ENCODE data around the gene TAS2R5. TPM values are rescaled to one million over a fixed set of nuclear protein-coding genes. Genes with fewer than 3 reads are reported as not detected.
A peak's percentile ranks its signal among the peaks of the same experiment; 100 is the strongest.
"Not testable (repeated sequence)": the region's sequence is repeated elsewhere in the genome, so short reads cannot be mapped to it uniquely, and the experiment has no call there.

Gene TAS2R5
- 1 to 10 TPM in 1 of 4 donors, under 1 TPM in 1, not detected in 2; 0.40 to 4.9 TPM for polyA plus RNA-seq
- long read RNA-seq, donor 1, partial matches to known transcripts, result 0 of 3 reads
- long read RNA-seq, donor 1, other reads (novel, unspliced or antisense), result 0 of 3 reads
- long read RNA-seq, donor 2, partial matches to known transcripts, result 0 of 1 reads
- long read RNA-seq, donor 2, other reads (novel, unspliced or antisense), result 0 of 1 reads
- long read RNA-seq, donor 3, partial matches to known transcripts, result 0 of 4 reads
- long read RNA-seq, donor 3, other reads (novel, unspliced or antisense), result 0 of 4 reads
- long read RNA-seq, donor 4, result 0 reads
- long read RNA-seq, donor 5, result 0 reads
- long read RNA-seq, donor 6, result 0 reads
- long read RNA-seq, donor 7, partial matches to known transcripts, result 0 of 1 reads
- long read RNA-seq, donor 7, other reads (novel, unspliced or antisense), result 0 of 1 reads
- long read RNA-seq, donor 8, partial matches to known transcripts, result 0 of 1 reads
- long read RNA-seq, donor 8, other reads (novel, unspliced or antisense), result 0 of 1 reads
- long read RNA-seq, donor 9, partial matches to known transcripts, result 0 of 1 reads
- long read RNA-seq, donor 9, other reads (novel, unspliced or antisense), result 0 of 1 reads
- long read RNA-seq, donor 10, partial matches to known transcripts, result 0 of 3 reads
- long read RNA-seq, donor 10, other reads (novel, unspliced or antisense), result 0 of 3 reads

- FAIRE-seq (no peak), DNase-seq (no peak)
- H3K9me3 ChIP-seq (ENCODE audit: control insufficient read depth in 2 of 2, insufficient read depth in 1 of 2, low read depth in 1 of 2, low read length in 1 of 2), result no peaks in the 10 kb centered on the region
- peaks cover 3 to 14% (median 5%) of the 10 kb centered on the region in 3 donors for H3K36me3 ChIP-seq (ENCODE audit: control insufficient read depth in 3 of 3, insufficient read depth in 2 of 3, low read depth in 1 of 3, low read length in 3 of 3)
- 82 to 97% (median 88%) methylated on average over 5 of the region's 5 CpGs for WGBS, 3 donors
- no peaks in the 10 kb centered on the region for H3K4me1 ChIP-seq (ENCODE audit: control insufficient read depth in 3 of 3, insufficient read depth in 2 of 3, low read depth in 1 of 3, low read length in 2 of 3)
- no peaks in the 10 kb centered on the region for H3K27me3 ChIP-seq (ENCODE audit: control insufficient read depth in 3 of 3, insufficient read depth in 3 of 3, low read length in 3 of 3)
- no peak within 1 kb of the TSS for H3K4me3 ChIP-seq (ENCODE audit: low read depth in 1 of 3, low read length in 3 of 3)
- no peak within 1 kb of the TSS for H3K27ac ChIP-seq (ENCODE audit: low read depth in 1 of 3, low read length in 2 of 3)
Observed at GRCh38 chr7:141789917-141790316, at the start of gene TAS2R5. TSS of gene TAS2R5 (plus strand) at chr7:141790217. CDS start at chr7:141790362, 145 bp downstream.

- 46 to 81% (median 56%) methylated on average over 1 of the region's 1 CpG for WGBS, 3 donors
- H3K27ac ChIP-seq (ENCODE audit: low read depth in 1 of 3, low read length in 2 of 3), result no peak overlapping the region
- peaks cover 0 to 7% (median 2%) of the 10 kb centered on the region in 3 donors for H3K4me1 ChIP-seq (ENCODE audit: control insufficient read depth in 3 of 3, insufficient read depth in 2 of 3, low read depth in 1 of 3, low read length in 2 of 3)
- FAIRE-seq (no peak), DNase-seq (no peak)
- no peaks in the 10 kb centered on the region for H3K27me3 ChIP-seq (ENCODE audit: control insufficient read depth in 3 of 3, insufficient read depth in 3 of 3, low read length in 3 of 3)
- H3K36me3 ChIP-seq (ENCODE audit: control insufficient read depth in 3 of 3, insufficient read depth in 2 of 3, low read depth in 1 of 3, low read length in 3 of 3), result peaks cover 8 to 26% (median 13%) of the 10 kb centered on the region in 3 donors
- no peak overlapping the region for H3K4me3 ChIP-seq (ENCODE audit: low read depth in 1 of 3, low read length in 3 of 3)
- no peaks in the 10 kb centered on the region for H3K9me3 ChIP-seq (ENCODE audit: control insufficient read depth in 2 of 2, insufficient read depth in 1 of 2, low read depth in 1 of 2, low read length in 1 of 2)
Observed at GRCh38 chr7:141742229-141742628, 47.8 kb upstream of the TAS2R5 start.

GRCh38 chr7:141744131-141744530, 45.9 kb upstream of the TAS2R5 start:
- H3K27ac ChIP-seq (ENCODE audit: low read depth in 1 of 3, low read length in 2 of 3), result no peak overlapping the region
- no peak for DNase-seq
- H3K4me1 ChIP-seq (ENCODE audit: control insufficient read depth in 3 of 3, insufficient read depth in 2 of 3, low read depth in 1 of 3, low read length in 2 of 3), result peaks cover 0 to 5% (median under 1%) of the 10 kb centered on the region in 3 donors
- no peak overlapping the region for H3K4me3 ChIP-seq (ENCODE audit: low read depth in 1 of 3, low read length in 3 of 3)
- FAIRE-seq, result no peak
- H3K9me3 ChIP-seq (ENCODE audit: control insufficient read depth in 2 of 2, insufficient read depth in 1 of 2, low read depth in 1 of 2, low read length in 1 of 2), result no peaks in the 10 kb centered on the region
- WGBS, 3 donors, result 87 to 90% (median 88%) methylated on average over 2 of the region's 2 CpGs
- H3K27me3 ChIP-seq (ENCODE audit: control insufficient read depth in 3 of 3, insufficient read depth in 3 of 3, low read length in 3 of 3), result no peaks in the 10 kb centered on the region
- peaks cover 10 to 32% (median 13%) of the 10 kb centered on the region in 3 donors for H3K36me3 ChIP-seq (ENCODE audit: control insufficient read depth in 3 of 3, insufficient read depth in 2 of 3, low read depth in 1 of 3, low read length in 3 of 3)

- 97 to 98% (median 98%) methylated on average over 2 of the region's 2 CpGs for WGBS, 3 donors
- peaks cover 0 to 29% of the 10 kb centered on the region in 2 donors for H3K9me3 ChIP-seq (ENCODE audit: control insufficient read depth in 2 of 2, insufficient read depth in 1 of 2, low read depth in 1 of 2, low read length in 1 of 2)
- H3K27me3 ChIP-seq (ENCODE audit: control insufficient read depth in 3 of 3, insufficient read depth in 3 of 3, low read length in 3 of 3), result no peaks in the 10 kb centered on the region
- DNase-seq, result no peak
- peaks cover 19 to 39% (median 34%) of the 10 kb centered on the region in 3 donors for H3K36me3 ChIP-seq (ENCODE audit: control insufficient read depth in 3 of 3, insufficient read depth in 2 of 3, low read depth in 1 of 3, low read length in 3 of 3)
- no peak overlapping the region for H3K4me3 ChIP-seq (ENCODE audit: low read depth in 1 of 3, low read length in 3 of 3)
- FAIRE-seq, result no peak
- H3K27ac ChIP-seq (ENCODE audit: low read depth in 1 of 3, low read length in 2 of 3), result no peak overlapping the region
- no peaks in the 10 kb centered on the region for H3K4me1 ChIP-seq (ENCODE audit: control insufficient read depth in 3 of 3, insufficient read depth in 2 of 3, low read depth in 1 of 3, low read length in 2 of 3)
Observed at GRCh38 chr7:141748396-141748795, 41.6 kb upstream of the TAS2R5 start.

- H3K4me3 ChIP-seq (ENCODE audit: low read depth in 1 of 3, low read length in 3 of 3); H3K27me3 ChIP-seq (ENCODE audit: control insufficient read depth in 3 of 3, insufficient read depth in 3 of 3, low read length in 3 of 3); H3K4me1 ChIP-seq (ENCODE audit: control insufficient read depth in 3 of 3, insufficient read depth in 2 of 3, low read depth in 1 of 3, low read length in 2 of 3); FAIRE-seq; H3K27ac ChIP-seq (ENCODE audit: low read depth in 1 of 3, low read length in 2 of 3): not testable (repeated sequence)
- Histone ChIP-seq H3K9me3 (ENCODE audit: control insufficient read depth in 2 of 2, insufficient read depth in 1 of 2, low read depth in 1 of 2, low read length in 1 of 2) (peaks cover 0 to 38% of the 10 kb centered on the region in 2 donors), H3K36me3 (ENCODE audit: control insufficient read depth in 3 of 3, insufficient read depth in 2 of 3, low read depth in 1 of 3, low read length in 3 of 3) (peaks cover 18 to 40% (median 39%) of the 10 kb centered on the region in 3 donors)
- peak in 1 of 2 donors; percentile 5 for DNase-seq
- 97 to 99% (median 98%) methylated on average over 10 of the region's 10 CpGs for WGBS, 3 donors
Observed at GRCh38 chr7:141751904-141752303, 38.1 kb upstream of the TAS2R5 start.

- no peak for DNase-seq
- peaks cover 18 to 43% (median 38%) of the 10 kb centered on the region in 3 donors for H3K36me3 ChIP-seq (ENCODE audit: control insufficient read depth in 3 of 3, insufficient read depth in 2 of 3, low read depth in 1 of 3, low read length in 3 of 3)
- FAIRE-seq, result no peak
- WGBS, 3 donors, result 97 to 98% (median 97%) methylated on average over 13 of the region's 13 CpGs
- no peak overlapping the region for H3K4me3 ChIP-seq (ENCODE audit: low read depth in 1 of 3, low read length in 3 of 3)
- peaks cover 0 to 38% of the 10 kb centered on the region in 2 donors for H3K9me3 ChIP-seq (ENCODE audit: control insufficient read depth in 2 of 2, insufficient read depth in 1 of 2, low read depth in 1 of 2, low read length in 1 of 2)
- H3K27ac ChIP-seq (ENCODE audit: low read depth in 1 of 3, low read length in 2 of 3), result no peak overlapping the region
- H3K27me3 ChIP-seq (ENCODE audit: control insufficient read depth in 3 of 3, insufficient read depth in 3 of 3, low read length in 3 of 3), result no peaks in the 10 kb centered on the region
- H3K4me1 ChIP-seq (ENCODE audit: control insufficient read depth in 3 of 3, insufficient read depth in 2 of 3, low read depth in 1 of 3, low read length in 2 of 3), result no peaks in the 10 kb centered on the region
Observed at GRCh38 chr7:141752634-141753033, 37.4 kb upstream of the TAS2R5 start.

GRCh38 chr7:141754939-141755338, 35.1 kb upstream of the TAS2R5 start:
- H3K27me3 ChIP-seq (ENCODE audit: control insufficient read depth in 3 of 3, insufficient read depth in 3 of 3, low read length in 3 of 3), result no peaks in the 10 kb centered on the region
- H3K4me3 ChIP-seq (ENCODE audit: low read depth in 1 of 3, low read length in 3 of 3), result no peak overlapping the region
- 89 to 96% (median 94%) methylated on average over 6 of the region's 6 CpGs for WGBS, 3 donors
- H3K27ac ChIP-seq (ENCODE audit: low read depth in 1 of 3, low read length in 2 of 3), result no peak overlapping the region
- H3K9me3 ChIP-seq (ENCODE audit: control insufficient read depth in 2 of 2, insufficient read depth in 1 of 2, low read depth in 1 of 2, low read length in 1 of 2), result peaks cover 0 to 38% of the 10 kb centered on the region in 2 donors
- no peak for FAIRE-seq
- DNase-seq, result peak; percentile 9 to 19
- H3K36me3 ChIP-seq (ENCODE audit: control insufficient read depth in 3 of 3, insufficient read depth in 2 of 3, low read depth in 1 of 3, low read length in 3 of 3), result peaks cover 12 to 40% (median 39%) of the 10 kb centered on the region in 3 donors
- no peaks in the 10 kb centered on the region for H3K4me1 ChIP-seq (ENCODE audit: control insufficient read depth in 3 of 3, insufficient read depth in 2 of 3, low read depth in 1 of 3, low read length in 2 of 3)

- H3K27ac ChIP-seq (ENCODE audit: low read depth in 1 of 3, low read length in 2 of 3), result no peak within 1 kb of the TSS
- 83 to 95% (median 95%) methylated on average over 3 of the region's 3 CpGs for WGBS, 3 donors
- H3K4me1 ChIP-seq (ENCODE audit: control insufficient read depth in 3 of 3, insufficient read depth in 2 of 3, low read depth in 1 of 3, low read length in 2 of 3), result no peaks in the 10 kb centered on the region
- H3K9me3 ChIP-seq (ENCODE audit: control insufficient read depth in 2 of 2, insufficient read depth in 1 of 2, low read depth in 1 of 2, low read length in 1 of 2), result no peaks in the 10 kb centered on the region
- H3K36me3 ChIP-seq (ENCODE audit: control insufficient read depth in 3 of 3, insufficient read depth in 2 of 3, low read depth in 1 of 3, low read length in 3 of 3), result peaks cover 2 to 27% (median 4%) of the 10 kb centered on the region in 3 donors
- no peak for DNase-seq
- FAIRE-seq, result no peak
- H3K27me3 ChIP-seq (ENCODE audit: control insufficient read depth in 3 of 3, insufficient read depth in 3 of 3, low read length in 3 of 3), result no peaks in the 10 kb centered on the region
- H3K4me3 ChIP-seq (ENCODE audit: low read depth in 1 of 3, low read length in 3 of 3), result no peak within 1 kb of the TSS
Observed at GRCh38 chr7:141763797-141764196, 26.2 kb upstream of the TAS2R5 start, which contains the start of gene TAS2R3. TSS of gene TAS2R3 (plus strand) at chr7:141764097. CDS start at chr7:141764159, 62 bp downstream.
